ENCODE data around the gene BLTP3B.
"Not testable (repeated sequence)": the region's sequence is repeated elsewhere in the genome, so short reads cannot be mapped to it uniquely, and the experiment has no call there.

The BLTP3B gene

GRCh38 chr12:100185361-100185894 lies 42.8 kb upstream of the BLTP3B start:
- DNase-seq (ENCODE audit: low read depth): no peak
- TF ChIP-seq CTCF (conservative IDR thresholded peaks at IDR 0.05; ENCODE audit: low read depth, low read length): no peak
- no peak overlapping the region for H3K4me3 ChIP-seq (ENCODE audit: low read length)

DNA sequence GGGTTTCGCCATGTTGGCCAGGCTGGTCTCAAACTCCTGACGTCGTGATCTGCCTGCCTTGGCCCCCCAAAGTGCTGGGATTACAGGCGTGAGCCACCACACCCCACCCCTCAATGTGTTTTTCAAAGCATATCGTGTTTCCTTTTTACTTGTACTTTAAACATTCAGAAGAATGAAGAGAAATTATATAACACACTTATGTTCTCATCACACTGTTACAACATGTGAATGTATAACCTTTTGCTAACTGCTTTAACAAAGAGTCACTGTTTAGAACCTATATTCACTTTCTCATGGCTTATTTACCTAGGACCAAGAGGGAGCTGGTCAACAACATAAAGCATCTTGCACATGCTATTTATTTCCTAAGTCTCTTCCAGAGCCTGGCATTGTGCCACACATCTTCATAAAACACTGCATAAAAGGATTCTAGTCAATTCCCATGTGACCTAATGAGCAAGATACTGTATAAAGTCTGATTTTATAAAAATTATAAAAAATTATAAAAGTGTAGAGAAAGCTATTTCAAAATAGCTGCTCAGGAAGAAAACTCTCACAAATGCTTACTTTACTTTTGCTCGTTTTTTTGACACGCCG lies 42.0 kb upstream of the BLTP3B start:
- no peak for TF ChIP-seq CTCF (conservative IDR thresholded peaks at IDR 0.05; ENCODE audit: low read depth, low read length)
- no peak for DNase-seq (ENCODE audit: low read depth)

GRCh38 chr12:100179252-100179651 lies 36.6 kb upstream of the BLTP3B start:
- no peak for TF ChIP-seq CTCF (conservative IDR thresholded peaks at IDR 0.05; ENCODE audit: low read depth, low read length)
- DNase-seq (ENCODE audit: low read depth): no peak
- H3K4me3 ChIP-seq (ENCODE audit: low read length): no peak overlapping the region

More for the DNA sequence above, 42.0 kb upstream of the BLTP3B start:
- no peak overlapping the region for H3K4me3 ChIP-seq (ENCODE audit: low read length)

DNA sequence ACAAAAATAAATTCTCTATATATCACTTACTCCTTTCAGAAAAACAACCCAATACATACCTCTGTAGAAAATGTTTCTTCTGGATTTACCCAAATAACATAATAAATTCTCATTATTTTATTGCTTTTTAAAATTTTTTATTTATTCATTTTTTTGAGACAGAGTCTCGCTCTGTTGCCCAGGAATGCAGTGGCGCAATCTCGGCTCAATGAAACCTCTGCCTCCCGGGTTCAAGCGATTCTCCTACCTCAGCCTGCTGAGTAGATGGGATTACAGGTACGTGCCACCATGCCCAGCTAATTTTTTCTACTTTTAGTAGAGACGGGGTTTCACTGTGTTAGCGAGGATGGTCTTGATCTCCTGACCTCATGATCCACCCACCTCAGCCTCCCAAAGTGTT lies 33.8 kb upstream of the BLTP3B start:
- H3K4me3 ChIP-seq (ENCODE audit: low read length); DNase-seq (ENCODE audit: low read depth): not testable (repeated sequence)

- no peak for DNase-seq (ENCODE audit: low read depth)
- no peak overlapping the region for H3K4me3 ChIP-seq (ENCODE audit: low read length)
- TF ChIP-seq CTCF (conservative IDR thresholded peaks at IDR 0.05; ENCODE audit: low read depth, low read length): no peak
Observed at GRCh38 chr12:100174495-100174894, 31.8 kb upstream of the BLTP3B start.

GRCh38 chr12:100173111-100173510 lies 30.4 kb upstream of the BLTP3B start:
- no peak for TF ChIP-seq CTCF (conservative IDR thresholded peaks at IDR 0.05; ENCODE audit: low read depth, low read length)
- no peak overlapping the region for H3K4me3 ChIP-seq (ENCODE audit: low read length)

DNA sequence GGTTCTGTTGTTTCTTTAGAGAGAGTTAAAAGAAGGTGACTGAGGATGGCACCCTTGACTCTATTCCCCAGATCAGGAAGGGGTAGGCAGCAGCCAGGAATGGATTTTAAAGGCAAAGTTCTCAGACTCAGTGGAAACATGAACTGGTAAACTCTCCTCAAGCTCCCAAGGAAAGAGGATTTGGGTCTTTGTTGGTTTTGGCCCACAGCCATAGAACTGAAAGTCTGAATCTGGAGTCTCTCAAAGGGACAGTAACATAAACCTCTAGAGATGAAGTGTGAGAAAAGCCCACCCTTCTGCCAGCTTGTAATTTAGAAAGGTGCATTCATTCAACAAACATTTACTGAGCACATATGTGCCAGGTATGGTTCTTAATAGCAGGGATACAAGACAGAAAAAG lies 28.6 kb upstream of the BLTP3B start:
- H3K4me3 ChIP-seq (ENCODE audit: low read length): no peak overlapping the region
- no peak for DNase-seq (ENCODE audit: low read depth)
- no peak for TF ChIP-seq CTCF (conservative IDR thresholded peaks at IDR 0.05; ENCODE audit: low read depth, low read length)

More at GRCh38 chr12:100173111-100173510, 30.4 kb upstream of the BLTP3B start:
- no peak for DNase-seq (ENCODE audit: low read depth)

Data from retinal pigment epithelial cell (primary cell).